GM06990 (cell line): ENCODE measurements around the gene MEF2B.
A peak's percentile ranks its signal among the peaks of the same experiment; 100 is the strongest.

Experiments used
- DNase-seq: peaks from one replicate; pipeline ENCODE4 v3.0.0-alpha.2; 2011; ENCODE audit not compliant: insufficient read length; ENCODE audit errors: extremely low read depth
- H3K27me3 ChIP-seq: replicated peaks from 2 replicates; pipeline ENCODE4 v1.6.0; 2011; ENCODE audit warnings: low read length; ENCODE audit not compliant: control insufficient read depth, insufficient read depth
- H3K36me3 ChIP-seq: 2 replicates; pipeline ENCODE4 v1.5.1; 2011; ENCODE audit warnings: low read length; ENCODE audit not compliant: control insufficient read depth, insufficient read depth
- H3K4me3 ChIP-seq: replicated peaks from 2 replicates; pipeline ENCODE4 v1.5.1; 2011; ENCODE audit warnings: low read depth, mild to moderate bottlenecking, control low read depth, low read length
- CTCF ChIP-seq: IDR thresholded peaks from 2 replicates; pipeline ENCODE4 v1.5.1; 2011; ENCODE audit warnings: low read length, control low read depth, mild to moderate bottlenecking, inconsistent platforms; ENCODE audit not compliant: insufficient read depth, poor library complexity, severe bottlenecking

The MEF2B gene

GRCh38 chr19:19170053-19170872 is at the start of gene MEF2B:
MEF2B (minus strand) TSS chr19:19170263; CDS start chr19:19150735, 19,528 bp downstream.
- Histone ChIP-seq H3K27me3 (no peaks in the 10 kb centered on the region), H3K36me3 (no peaks in the 10 kb centered on the region), H3K4me3 (peak within 1 kb of the TSS; percentile 53)
- no peak for TF ChIP-seq CTCF
- peak; percentile 90 for DNase-seq

GRCh38 chr19:19218911-19219310 is 48.8 kb upstream of the MEF2B start:
- TF ChIP-seq CTCF: no peak
- Histone ChIP-seq H3K4me3 (no peak overlapping the region), H3K36me3 (no peaks in the 10 kb centered on the region), H3K27me3 (no peaks in the 10 kb centered on the region)
- DNase-seq: no peak

GRCh38 chr19:19217099-19217498 is 47.0 kb upstream of the MEF2B start:
- H3K4me3 ChIP-seq: no peak overlapping the region
- TF ChIP-seq CTCF: peak; percentile 28
- no peaks in the 10 kb centered on the region for H3K36me3 ChIP-seq
- no peak for DNase-seq
- H3K27me3 ChIP-seq: no peaks in the 10 kb centered on the region; the same call in 1 of the 2 replicates

- DNase-seq: no peak
- TF ChIP-seq CTCF: no peak
- no peaks in the 10 kb centered on the region; the same call in 1 of the 2 replicates for H3K27me3 ChIP-seq
- H3K4me3 ChIP-seq: no peak overlapping the region
- H3K36me3 ChIP-seq: no peaks in the 10 kb centered on the region
These were observed 45.7 kb upstream of the MEF2B start for GRCh38 chr19:19215792-19216191.

GRCh38 chr19:19214892-19215291 is 44.8 kb upstream of the MEF2B start:
- no peak for DNase-seq
- H3K27me3 ChIP-seq: no peaks in the 10 kb centered on the region; the same call in 1 of the 2 replicates
- TF ChIP-seq CTCF: no peak

GRCh38 chr19:19214159-19214490 is 44.1 kb upstream of the MEF2B start:
- TF ChIP-seq CTCF: no peak
- Histone ChIP-seq H3K4me3 (no peak overlapping the region), H3K36me3 (no peaks in the 10 kb centered on the region), H3K27me3 (no peaks in the 10 kb centered on the region; the same call in 1 of the 2 replicates)
- DNase-seq: no peak

More at GRCh38 chr19:19214892-19215291, 44.8 kb upstream of the MEF2B start:
- Histone ChIP-seq H3K36me3 (no peaks in the 10 kb centered on the region), H3K4me3 (no peak overlapping the region)
